Peyer's patch (tissue), 4 donors: ENCODE results near the gene FABP3.

Source experiments
- CTCF ChIP-seq, 6 experiments: fragments of 450-650 bp in 4 of 6; fragments of 200-600 bp in 2 of 6; sonication (generic) in 1 of 6; IDR thresholded peaks; one replicate each; pipeline ENCODE4 v1.5.1; 2017 to 2019; ENCODE audit warnings: antibody characterized with exemption in 6 of 6, mild to moderate bottlenecking in 3 of 6, moderate library complexity in 1 of 6
- POLR2A ChIP-seq, 2 donors: fragments of 450-650 bp; IDR thresholded peaks; one replicate each; pipeline ENCODE4 v1.5.1; 2017; ENCODE audit warnings: antibody characterized with exemption in 2 of 2, mild to moderate bottlenecking in 2 of 2, moderate library complexity in 2 of 2

DNA sequence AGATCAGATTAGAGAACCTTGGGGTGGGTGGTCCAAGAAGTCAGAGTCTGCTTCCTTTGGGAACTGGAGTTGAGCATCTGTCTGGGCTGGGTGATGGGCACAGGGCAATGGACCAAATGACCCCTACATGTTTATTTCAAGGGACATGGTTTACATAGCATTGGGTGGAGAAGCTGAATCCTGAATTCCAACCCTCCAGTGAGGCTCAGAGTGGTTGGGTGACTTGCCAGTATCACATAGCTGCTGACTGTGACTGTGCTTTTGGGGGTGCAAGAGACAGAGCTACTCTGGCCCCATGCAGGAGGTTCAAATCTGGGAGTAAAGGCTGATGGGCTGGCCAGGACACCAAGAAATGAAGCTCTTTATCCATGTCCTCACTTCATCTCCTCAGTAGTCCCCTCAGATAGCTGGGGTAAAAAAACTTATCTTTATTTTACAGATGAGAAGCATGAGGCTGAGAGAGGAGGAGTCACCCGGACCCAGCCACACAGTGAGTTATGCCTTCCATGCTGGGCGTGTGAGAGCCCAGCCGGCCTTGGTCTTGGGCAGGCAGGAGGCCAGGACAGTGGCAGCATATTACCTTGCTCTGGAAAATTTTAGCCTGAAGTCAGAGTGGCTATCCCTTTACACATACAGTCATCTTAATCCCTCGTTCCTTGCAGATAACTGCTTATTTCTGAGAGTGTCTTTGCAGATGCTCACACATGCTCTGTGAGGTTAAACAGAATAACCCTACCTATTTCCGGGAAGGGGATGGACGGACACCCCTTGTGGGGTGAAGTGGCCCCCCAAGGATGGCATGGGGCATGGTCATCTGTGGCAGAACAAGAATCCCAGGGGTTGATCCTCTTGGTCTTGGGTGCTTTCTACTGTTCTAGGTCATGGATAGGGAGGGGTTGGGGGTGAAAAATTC, 37.3 kb upstream of the FABP3 start:
- TF ChIP-seq CTCF (IDR thresholded peaks at IDR 0.05) (no peak), POLR2A (IDR thresholded peaks at IDR 0.05) (no peak)
